HG02981 (cell line): ENCODE results near the gene CLASP1.
A peak's percentile ranks its signal among the peaks of the same experiment; 100 is the strongest.
"Not testable (repeated sequence)": the region's sequence is repeated elsewhere in the genome, so short reads cannot be mapped to it uniquely, and the experiment has no call there.

Source experiments
- ATAC-seq: cut with Tn5 transposase; IDR thresholded peaks from one replicate; pipeline ENCODE4 v1.9.1; 2021; ENCODE audit warnings: mild to moderate bottlenecking, moderate library complexity; ENCODE audit not compliant: unreplicated experiment

CLASP1 gene

GRCh38 chr2:121334581-121335293 is 314.5 kb downstream of the CLASP1 start:
- no peak for ATAC-seq

- peak; percentile 81 for ATAC-seq
Observed at GRCh38 chr2:121333834-121334558, 315.3 kb downstream of the CLASP1 start.

GRCh38 chr2:121333231-121333630 is 316.0 kb downstream of the CLASP1 start:
- no peak for ATAC-seq

- not testable (repeated sequence) for ATAC-seq
Observed at GRCh38 chr2:121331324-121331723, 317.9 kb downstream of the CLASP1 start.

- no peak for ATAC-seq
Observed at GRCh38 chr2:121330921-121331320, 318.3 kb downstream of the CLASP1 start.

- ATAC-seq = no peak
Observed at GRCh38 chr2:121329786-121330185, 319.5 kb downstream of the CLASP1 start.

GRCh38 chr2:121326628-121327027 is 322.6 kb downstream of the CLASP1 start:
- ATAC-seq = no peak

- ATAC-seq = no peak
Observed at GRCh38 chr2:121324601-121325000, 324.7 kb downstream of the CLASP1 start.

- no peak for ATAC-seq
Observed at GRCh38 chr2:121321476-121321875, 327.8 kb downstream of the CLASP1 start.

GRCh38 chr2:121319941-121320340 is 329.3 kb downstream of the CLASP1 start:
- no peak for ATAC-seq

GRCh38 chr2:121316986-121317385 is 332.3 kb downstream of the CLASP1 start:
- ATAC-seq = no peak

- not testable (repeated sequence) for ATAC-seq
Observed at GRCh38 chr2:121313701-121314100, 335.6 kb downstream of the CLASP1 start.

- ATAC-seq = peak; percentile 97
Observed at GRCh38 chr2:121309801-121310200, 339.5 kb downstream of the CLASP1 start.

GRCh38 chr2:121309323-121309722 is 339.9 kb downstream of the CLASP1 start:
- ATAC-seq = no peak

GRCh38 chr2:121307048-121307447 is 342.2 kb downstream of the CLASP1 start:
- no peak for ATAC-seq

GRCh38 chr2:121304941-121305340 is 344.3 kb downstream of the CLASP1 start:
- no peak for ATAC-seq

GRCh38 chr2:121303531-121304263 is 345.6 kb downstream of the CLASP1 start:
- ATAC-seq = no peak

- ATAC-seq = not testable (repeated sequence)
Observed at GRCh38 chr2:121301190-121301589, 348.1 kb downstream of the CLASP1 start.

- ATAC-seq = no peak
Observed at GRCh38 chr2:121298476-121298875, 350.8 kb downstream of the CLASP1 start.

- ATAC-seq = not testable (repeated sequence)
Observed at GRCh38 chr2:121297866-121298265, 351.4 kb downstream of the CLASP1 start.

- ATAC-seq = no peak
Observed at GRCh38 chr2:121297217-121297830, 351.9 kb downstream of the CLASP1 start.
